Colon (tissue), 2 donors: Measurements from ENCODE around the gene AGAP1.

Experiments used
- FAIRE-seq: peaks from 2 replicates; lab custom pipeline; 2012; peaks lifted over from hg19 to GRCh38; lab: Jason Lieb, UNC
- donor health status: control.
- donor health status: control.

The AGAP1 gene

GRCh38 chr2:236008857-236009256 is 515.0 kb downstream of the AGAP1 start:
- FAIRE-seq = no peak

GRCh38 chr2:236010920-236011685 is 517.3 kb downstream of the AGAP1 start:
- no peak for FAIRE-seq

- no peak for FAIRE-seq
Observed at GRCh38 chr2:236012155-236012554, 518.3 kb downstream of the AGAP1 start.

GRCh38 chr2:236014408-236015131 is 520.7 kb downstream of the AGAP1 start:
- FAIRE-seq = no peak

- FAIRE-seq = no peak
Observed at GRCh38 chr2:236015171-236015570, 521.3 kb downstream of the AGAP1 start.

- FAIRE-seq = no peak
Observed at GRCh38 chr2:236016496-236016895, 522.7 kb downstream of the AGAP1 start.

GRCh38 chr2:236017446-236017845 is 523.6 kb downstream of the AGAP1 start:
- FAIRE-seq = no peak

GRCh38 chr2:236019434-236019833 is 525.6 kb downstream of the AGAP1 start:
- FAIRE-seq = no peak

- FAIRE-seq = no peak
Observed at GRCh38 chr2:236021499-236022057, 527.7 kb downstream of the AGAP1 start.

GRCh38 chr2:236022128-236022527 is 528.3 kb downstream of the AGAP1 start:
- no peak for FAIRE-seq

GRCh38 chr2:236025892-236026291 is 532.0 kb downstream of the AGAP1 start:
- FAIRE-seq = no peak

GRCh38 chr2:236026841-236027240 is 533.0 kb downstream of the AGAP1 start:
- no peak for FAIRE-seq

- no peak for FAIRE-seq
Observed at GRCh38 chr2:236028066-236028465, 534.2 kb downstream of the AGAP1 start.

GRCh38 chr2:236033462-236033861 is 539.6 kb downstream of the AGAP1 start:
- FAIRE-seq = no peak

- no peak for FAIRE-seq
Observed at GRCh38 chr2:236034974-236035373, 541.1 kb downstream of the AGAP1 start.

- FAIRE-seq = no peak
Observed at GRCh38 chr2:236036045-236036444, 542.2 kb downstream of the AGAP1 start.

- no peak for FAIRE-seq
Observed at GRCh38 chr2:236038096-236038495, 544.3 kb downstream of the AGAP1 start.

- FAIRE-seq = no peak
Observed at GRCh38 chr2:236040600-236041328, 546.9 kb downstream of the AGAP1 start.

- FAIRE-seq = no peak
Observed at GRCh38 chr2:236041616-236042015, 547.8 kb downstream of the AGAP1 start.

- no peak for FAIRE-seq
Observed at GRCh38 chr2:236042087-236042486, 548.2 kb downstream of the AGAP1 start.

- FAIRE-seq = no peak
Observed at GRCh38 chr2:236044191-236044590, 550.3 kb downstream of the AGAP1 start.
